IPS-18a (cell line): ENCODE measurements around the gene ZNF74.
"Not testable (repeated sequence)": the region's sequence is repeated elsewhere in the genome, so short reads cannot be mapped to it uniquely, and the experiment has no call there.

Source experiments
- H3K27ac ChIP-seq: one replicate; pipeline ENCODE4 v1.5.1; 2013; ENCODE audit warnings: low read length
- H3K27me3 ChIP-seq: one replicate; pipeline ENCODE4 v1.6.1; 2013; ENCODE audit warnings: mild to moderate bottlenecking, low read length; ENCODE audit not compliant: control insufficient read depth, insufficient read depth
- H3K36me3 ChIP-seq: one replicate; pipeline ENCODE4 v1.6.1; 2013; ENCODE audit warnings: low read depth, low read length; ENCODE audit not compliant: control insufficient read depth
- H3K4me1 ChIP-seq: one replicate; pipeline ENCODE4 v1.6.1; 2013; ENCODE audit warnings: low read depth, low read length; ENCODE audit not compliant: control insufficient read depth
- H3K4me3 ChIP-seq: one replicate; pipeline ENCODE4 v1.5.1; 2013; ENCODE audit warnings: low read length
- H3K9ac ChIP-seq: one replicate; pipeline ENCODE4 v1.6.1; 2013; ENCODE audit warnings: mild to moderate bottlenecking, low read length, moderate library complexity
- H3K9me3 ChIP-seq: one replicate; pipeline ENCODE4 v1.6.1; 2013; ENCODE audit warnings: low read depth, low read length; ENCODE audit not compliant: control insufficient read depth

ZNF74 gene

DNA sequence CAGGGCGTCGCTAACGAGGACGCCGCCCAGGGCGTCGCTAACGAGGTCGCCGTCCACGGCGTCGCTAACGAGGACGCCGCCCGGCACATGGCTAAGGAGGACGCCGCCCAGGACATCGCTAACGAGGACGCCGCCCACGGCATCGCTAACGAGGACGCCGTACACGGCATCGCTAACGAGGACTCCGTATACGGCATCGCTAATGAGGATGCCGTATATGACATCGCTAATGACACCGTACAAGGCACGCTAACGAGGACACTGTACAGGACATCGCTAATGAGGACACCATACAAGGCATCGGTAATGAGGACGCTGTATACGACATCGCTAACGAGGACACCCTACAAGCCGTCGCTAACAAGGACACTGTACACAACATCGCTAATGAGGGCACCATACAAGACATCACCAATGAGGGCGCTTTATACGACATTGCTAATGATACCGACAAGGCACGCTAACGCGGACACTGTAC lies 32.2 kb upstream of the ZNF74 start:
- not testable (repeated sequence) for H3K4me1 ChIP-seq, H3K4me3 ChIP-seq, H3K9ac ChIP-seq, H3K27me3 ChIP-seq, H3K27ac ChIP-seq, H3K9me3 ChIP-seq, H3K36me3 ChIP-seq

DNA sequence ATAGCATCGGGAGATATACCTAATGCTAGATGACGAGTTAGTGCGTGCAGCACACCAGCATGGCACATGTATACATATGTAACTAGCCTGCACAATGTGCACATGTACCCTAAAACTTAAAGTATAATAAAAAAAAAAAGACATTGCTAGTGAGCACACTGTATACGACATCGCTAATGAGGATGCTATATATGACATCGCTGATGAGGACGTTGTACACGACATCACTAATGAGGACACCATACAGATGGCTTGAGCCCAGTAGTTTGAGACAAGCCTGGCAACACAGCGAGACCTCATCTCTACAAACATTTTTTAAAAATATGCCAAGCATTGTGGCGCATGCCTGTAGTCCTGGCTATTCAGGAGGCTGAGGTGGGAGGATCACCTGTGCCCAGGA lies 31.5 kb upstream of the ZNF74 start:
- not testable (repeated sequence) for H3K9me3 ChIP-seq, H3K4me3 ChIP-seq, H3K9ac ChIP-seq, H3K36me3 ChIP-seq, H3K27ac ChIP-seq, H3K4me1 ChIP-seq, H3K27me3 ChIP-seq

DNA sequence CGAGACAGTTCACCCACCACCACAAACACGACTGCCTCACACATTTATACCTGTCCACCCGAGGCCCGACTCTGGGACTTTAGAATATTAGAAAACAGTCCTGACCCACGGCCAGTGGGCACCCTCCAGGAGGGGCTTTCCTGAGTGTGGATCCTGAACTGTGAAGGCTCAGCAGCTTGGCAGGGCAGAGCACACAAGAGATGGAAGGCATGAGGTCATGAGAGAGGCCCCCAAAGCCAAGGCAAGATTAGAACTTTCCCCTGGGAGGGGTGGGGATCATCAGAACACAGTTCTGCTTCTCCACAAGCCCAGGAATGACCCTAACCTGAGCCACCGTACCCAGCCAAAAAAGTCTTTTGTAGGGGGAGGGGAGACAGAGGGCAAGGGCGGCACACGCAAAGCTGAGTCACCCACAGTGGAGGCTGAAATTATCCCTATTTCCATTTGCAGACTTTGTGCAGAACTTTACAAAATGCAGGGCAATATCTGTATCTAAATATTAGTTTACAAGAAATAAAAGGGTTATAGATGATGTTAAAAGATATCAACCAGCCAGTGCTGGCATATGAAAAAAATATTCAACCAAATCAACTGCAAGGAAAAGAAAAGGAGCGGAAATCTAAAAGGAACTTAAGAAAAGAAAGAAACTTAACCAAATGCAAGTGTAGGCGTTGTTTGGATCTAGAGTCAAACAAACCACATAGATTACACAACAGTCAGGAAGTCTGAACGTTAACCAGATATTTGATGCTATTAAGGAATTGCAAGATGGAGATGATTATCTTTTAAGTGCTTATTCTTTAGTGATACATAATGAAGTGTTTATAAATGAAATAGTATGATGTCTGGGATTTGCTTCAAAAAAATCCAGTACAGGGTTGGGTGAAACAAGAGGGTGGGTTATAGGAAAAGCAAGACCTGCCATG lies 29.4 kb upstream of the ZNF74 start:
- H3K27me3 ChIP-seq, H3K9me3 ChIP-seq, H3K9ac ChIP-seq, H3K4me3 ChIP-seq, H3K27ac ChIP-seq, H3K36me3 ChIP-seq, H3K4me1 ChIP-seq: not testable (repeated sequence)

DNA sequence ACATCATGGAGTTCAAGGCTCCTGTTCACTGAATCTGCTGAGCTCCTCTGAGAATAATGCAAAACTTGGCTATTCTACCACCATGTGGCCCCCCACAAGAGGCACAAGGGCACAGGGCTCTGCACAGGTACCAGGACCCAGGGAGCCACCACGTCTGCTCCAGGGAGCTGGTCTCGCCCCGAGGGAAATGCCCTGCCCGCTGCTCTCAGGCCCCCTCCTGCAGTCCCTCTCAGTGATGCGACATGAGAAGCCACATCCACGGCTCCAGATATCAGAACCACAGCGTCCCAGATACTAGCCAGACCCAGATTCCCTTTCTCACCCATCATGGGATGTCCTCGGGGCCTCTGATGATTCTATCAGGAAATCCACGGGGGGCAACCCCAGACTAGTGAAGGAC lies 27.1 kb upstream of the ZNF74 start:
- not testable (repeated sequence) for H3K9ac ChIP-seq, H3K4me1 ChIP-seq, H3K27me3 ChIP-seq, H3K9me3 ChIP-seq, H3K4me3 ChIP-seq, H3K27ac ChIP-seq, H3K36me3 ChIP-seq

DNA sequence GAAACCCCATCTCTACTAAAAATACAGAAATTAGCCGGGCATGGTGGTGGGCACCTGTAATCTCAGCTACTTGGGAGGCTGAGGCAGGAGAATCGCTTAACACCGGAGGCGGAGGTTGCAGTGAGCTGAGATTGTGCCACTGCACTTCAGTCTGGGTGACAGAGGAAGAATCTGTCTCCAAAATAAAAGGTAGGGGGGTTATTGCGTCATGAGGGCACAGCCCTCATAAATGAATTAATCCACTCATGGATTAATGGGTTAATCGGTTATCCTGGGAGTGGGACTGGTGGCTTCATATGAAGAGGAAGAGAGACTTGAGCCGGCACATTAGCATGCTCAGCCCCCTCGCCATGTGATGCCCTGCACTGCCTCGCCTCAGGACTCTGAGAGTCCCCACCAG lies 25.1 kb upstream of the ZNF74 start:
- H3K36me3 ChIP-seq, H3K27ac ChIP-seq, H3K27me3 ChIP-seq: not testable (repeated sequence)

DNA sequence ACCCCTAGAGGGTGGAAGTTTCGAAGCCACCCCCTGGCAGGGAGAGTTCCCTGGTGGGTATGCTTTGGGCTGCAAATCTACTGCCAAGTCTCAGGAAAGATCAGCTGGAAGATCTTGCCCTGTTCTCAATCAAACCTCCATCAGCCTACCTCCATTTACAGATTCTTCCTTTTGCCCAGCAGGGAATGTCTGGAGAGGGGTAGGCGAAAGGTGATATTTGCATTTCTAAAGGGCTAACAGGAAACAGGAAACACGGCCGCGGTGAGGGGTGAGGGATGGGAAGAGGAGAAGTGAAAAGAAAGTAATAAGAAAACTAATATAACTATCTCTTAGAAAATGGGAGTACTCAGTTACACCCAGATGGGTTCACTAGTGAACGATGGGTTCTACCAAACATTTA lies 22.3 kb upstream of the ZNF74 start:
- H3K9ac ChIP-seq, H3K36me3 ChIP-seq, H3K9me3 ChIP-seq, H3K27ac ChIP-seq, H3K4me1 ChIP-seq, H3K4me3 ChIP-seq: not testable (repeated sequence)
- peaks cover 11% of the 10 kb centered on the region for H3K27me3 ChIP-seq

More for the DNA sequence above, 25.1 kb upstream of the ZNF74 start:
- H3K4me3 ChIP-seq, H3K9ac ChIP-seq, H3K9me3 ChIP-seq, H3K4me1 ChIP-seq: not testable (repeated sequence)

DNA sequence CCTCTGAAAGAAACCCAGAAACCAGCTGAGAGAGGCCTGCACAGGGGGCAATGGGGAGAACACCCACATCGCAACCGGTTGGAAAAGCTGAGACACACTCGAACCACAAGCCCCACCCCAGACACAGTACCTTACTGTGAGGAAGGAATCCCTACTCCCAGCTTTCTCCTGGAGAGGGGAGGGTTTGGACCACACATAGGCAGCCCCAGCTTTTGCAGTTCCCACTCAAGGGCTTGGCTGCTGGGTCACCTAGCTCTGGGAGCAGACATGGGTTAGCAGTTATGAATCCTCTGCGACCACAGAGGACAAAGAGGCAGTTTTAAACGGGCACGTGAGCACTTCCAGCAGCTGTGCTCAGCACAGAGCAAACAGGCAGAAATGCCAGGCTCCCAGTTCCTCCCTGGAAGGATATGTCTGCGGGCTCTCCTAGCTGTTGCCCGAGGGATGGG lies 21.5 kb upstream of the ZNF74 start:
- not testable (repeated sequence) for H3K9ac ChIP-seq, H3K4me3 ChIP-seq, H3K9me3 ChIP-seq, H3K4me1 ChIP-seq, H3K27ac ChIP-seq, H3K36me3 ChIP-seq
- H3K27me3 ChIP-seq = peaks cover 11% of the 10 kb centered on the region

DNA sequence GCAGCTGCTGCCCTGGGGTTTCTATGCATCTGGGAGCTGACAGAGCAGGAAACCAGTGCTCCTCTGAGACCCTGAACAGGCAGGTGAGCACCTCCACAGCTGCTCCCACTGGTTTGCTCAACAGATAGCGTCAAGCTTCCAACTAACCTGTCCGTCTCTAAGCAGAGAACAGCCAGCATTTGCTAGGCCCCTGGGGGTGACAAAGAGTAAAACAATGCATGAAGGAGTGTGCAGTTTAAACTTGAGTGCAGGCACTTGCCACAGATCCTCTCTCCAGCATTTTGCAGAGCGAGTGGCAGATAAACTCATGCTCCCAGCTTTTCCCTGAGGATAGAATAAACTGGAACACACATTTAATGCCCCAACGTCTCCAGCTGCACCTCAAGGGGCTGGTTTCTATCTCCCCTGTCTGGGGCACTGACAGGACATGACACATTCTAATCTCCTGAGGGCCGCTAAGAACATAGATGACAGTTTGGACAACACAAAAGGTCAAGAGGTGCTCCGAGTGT lies 20.7 kb upstream of the ZNF74 start:
- H3K4me3 ChIP-seq, H3K9me3 ChIP-seq, H3K4me1 ChIP-seq, H3K9ac ChIP-seq, H3K36me3 ChIP-seq, H3K27ac ChIP-seq: not testable (repeated sequence)
- H3K27me3 ChIP-seq = peaks cover 11% of the 10 kb centered on the region

DNA sequence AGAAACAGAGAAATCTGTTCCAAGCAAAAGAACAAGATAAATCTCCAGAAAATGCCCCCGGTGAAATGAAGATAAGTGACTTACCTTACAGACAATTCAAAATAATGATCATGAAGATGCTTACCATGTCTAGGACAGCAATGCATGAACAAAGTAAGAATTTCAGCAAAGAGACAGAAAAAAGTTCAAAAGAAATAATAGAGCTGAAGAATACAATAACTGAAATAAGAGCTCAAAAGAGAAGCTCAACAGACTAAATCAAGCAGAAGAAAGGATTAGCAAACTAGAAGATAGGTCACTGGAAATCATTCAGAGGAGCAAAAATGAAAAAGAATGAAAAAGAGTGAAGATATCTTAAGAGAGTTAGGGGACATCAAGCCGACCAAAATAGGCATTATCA lies 19.8 kb upstream of the ZNF74 start:
- H3K9me3 ChIP-seq, H3K9ac ChIP-seq, H3K4me3 ChIP-seq, H3K4me1 ChIP-seq, H3K27ac ChIP-seq, H3K36me3 ChIP-seq: not testable (repeated sequence)
- peaks cover 11% of the 10 kb centered on the region for H3K27me3 ChIP-seq

DNA sequence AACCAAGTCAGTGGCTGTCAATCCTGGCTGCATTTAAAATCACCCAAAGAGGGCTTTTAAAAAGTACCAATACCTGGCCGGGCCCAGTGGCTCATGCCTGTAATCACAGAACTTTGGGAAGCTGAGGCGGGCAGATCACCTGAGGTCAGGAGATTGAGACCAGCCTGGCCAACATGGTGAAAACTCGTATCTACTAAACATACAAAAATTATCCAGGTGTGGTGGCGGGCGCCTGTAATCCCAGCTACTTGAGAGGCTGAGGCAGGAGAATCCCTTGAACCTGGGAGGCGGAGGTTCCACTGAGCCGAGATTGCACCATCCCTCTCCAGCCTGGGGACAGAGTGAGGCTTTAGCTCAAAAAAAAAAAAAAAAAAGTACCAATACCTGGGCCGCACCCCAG lies 17.7 kb upstream of the ZNF74 start:
- not testable (repeated sequence) for H3K4me3 ChIP-seq, H3K4me1 ChIP-seq, H3K36me3 ChIP-seq, H3K9ac ChIP-seq, H3K9me3 ChIP-seq, H3K27ac ChIP-seq
- peaks cover 11% of the 10 kb centered on the region for H3K27me3 ChIP-seq

DNA sequence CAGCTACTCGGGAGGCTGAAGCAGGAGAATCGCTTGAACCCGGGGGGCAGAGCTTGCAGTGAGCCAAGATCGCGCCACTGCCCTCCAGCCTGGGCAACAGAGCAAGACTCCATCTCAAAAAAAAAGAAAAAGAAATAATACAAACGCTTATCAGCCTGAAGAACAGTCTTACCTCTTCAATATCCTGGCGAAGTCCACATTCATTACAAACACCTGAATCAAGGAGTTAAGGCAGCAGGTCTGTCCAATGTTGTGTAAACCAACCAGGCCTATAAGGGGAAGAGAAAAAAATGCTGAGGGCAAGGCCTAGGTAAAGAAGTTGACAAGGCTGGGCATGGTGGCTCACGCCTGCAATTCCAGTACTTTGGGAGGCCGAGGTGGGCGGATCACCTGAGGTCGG lies 17.0 kb upstream of the ZNF74 start:
- not testable (repeated sequence) for H3K4me3 ChIP-seq, H3K27ac ChIP-seq, H3K9ac ChIP-seq, H3K4me1 ChIP-seq, H3K36me3 ChIP-seq, H3K9me3 ChIP-seq
- H3K27me3 ChIP-seq = peaks cover 11% of the 10 kb centered on the region

DNA sequence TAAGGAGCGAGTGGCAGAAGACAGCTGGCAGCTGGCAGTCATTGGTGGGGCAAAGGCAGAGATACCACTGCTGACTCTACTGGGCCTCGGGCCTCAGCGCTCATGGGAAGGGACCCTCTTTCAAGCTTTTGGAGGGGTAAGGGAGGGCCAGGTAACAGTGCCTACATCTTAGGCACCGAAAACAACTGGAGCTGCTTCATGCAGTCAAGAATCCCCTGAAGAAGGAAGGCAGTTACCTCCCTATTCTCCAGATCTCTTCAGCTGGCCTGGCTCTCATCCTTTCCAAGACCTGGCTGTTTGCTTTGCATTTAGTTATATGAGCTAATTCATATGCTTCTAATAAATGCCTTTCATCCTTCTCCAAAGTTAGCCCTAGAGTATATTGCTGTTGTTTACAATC lies 15.8 kb upstream of the ZNF74 start:
- Histone ChIP-seq H3K27me3 (peaks cover 10% of the 10 kb centered on the region), H3K9ac (no peak overlapping the region), H3K4me3 (no peak overlapping the region)

More for the DNA sequence above, 15.8 kb upstream of the ZNF74 start:
- Histone ChIP-seq H3K27ac (no peak overlapping the region), H3K36me3 (no peaks in the 10 kb centered on the region), H3K9me3 (no peaks in the 10 kb centered on the region), H3K4me1 (peaks cover 6% of the 10 kb centered on the region)
